PC-3 (cell line): ENCODE data around the gene TIGD1.

ENCODE experiments used
- EZH2 ChIP-seq: fragments of 300-600 bp; sonication (generic); IDR thresholded peaks from one replicate; pipeline ENCODE4 v1.6.1; 2017; ENCODE audit warnings: antibody characterized with exemption, mild to moderate bottlenecking, low read length; ENCODE audit not compliant: unreplicated experiment
- TF ChIP-seq, protein P1 (sequence below): fragments of 300-600 bp; sonication (generic); conservative IDR thresholded peaks from 2 replicates; pipeline ENCODE4 v1.5.1; 2017; ENCODE audit warnings: antibody characterized with exemption, low read depth, mild to moderate bottlenecking, low read length

DNA sequence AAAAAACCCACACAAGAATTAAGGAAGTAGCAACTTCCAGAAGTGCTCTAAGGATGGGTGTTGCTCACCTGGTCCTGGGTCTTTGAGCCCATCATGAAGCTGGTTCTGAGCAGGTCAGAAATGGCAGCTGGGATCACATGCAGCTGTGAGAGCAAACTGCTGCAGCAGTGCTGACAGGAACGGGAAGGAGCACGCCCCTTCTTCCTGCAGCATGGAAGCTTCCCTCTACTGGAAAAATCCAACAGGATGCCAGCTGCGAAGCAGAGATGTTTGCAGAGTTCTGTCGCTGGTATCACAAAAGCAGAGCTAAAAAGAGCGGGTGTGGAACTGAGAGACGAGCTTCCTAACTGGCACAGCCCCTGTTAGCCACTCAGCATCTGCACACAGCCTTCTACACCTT, 33.9 kb upstream of the TIGD1 start:
- TF ChIP-seq, protein P1, sequence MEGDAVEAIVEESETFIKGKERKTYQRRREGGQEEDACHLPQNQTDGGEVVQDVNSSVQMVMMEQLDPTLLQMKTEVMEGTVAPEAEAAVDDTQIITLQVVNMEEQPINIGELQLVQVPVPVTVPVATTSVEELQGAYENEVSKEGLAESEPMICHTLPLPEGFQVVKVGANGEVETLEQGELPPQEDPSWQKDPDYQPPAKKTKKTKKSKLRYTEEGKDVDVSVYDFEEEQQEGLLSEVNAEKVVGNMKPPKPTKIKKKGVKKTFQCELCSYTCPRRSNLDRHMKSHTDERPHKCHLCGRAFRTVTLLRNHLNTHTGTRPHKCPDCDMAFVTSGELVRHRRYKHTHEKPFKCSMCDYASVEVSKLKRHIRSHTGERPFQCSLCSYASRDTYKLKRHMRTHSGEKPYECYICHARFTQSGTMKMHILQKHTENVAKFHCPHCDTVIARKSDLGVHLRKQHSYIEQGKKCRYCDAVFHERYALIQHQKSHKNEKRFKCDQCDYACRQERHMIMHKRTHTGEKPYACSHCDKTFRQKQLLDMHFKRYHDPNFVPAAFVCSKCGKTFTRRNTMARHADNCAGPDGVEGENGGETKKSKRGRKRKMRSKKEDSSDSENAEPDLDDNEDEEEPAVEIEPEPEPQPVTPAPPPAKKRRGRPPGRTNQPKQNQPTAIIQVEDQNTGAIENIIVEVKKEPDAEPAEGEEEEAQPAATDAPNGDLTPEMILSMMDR = no peak
- no peak for TF ChIP-seq EZH2
